GM23338 (cell line): ENCODE measurements around the gene CDH12. TPM values are rescaled to one million over a fixed set of nuclear protein-coding genes. Genes with fewer than 3 reads are reported as not detected.

Experiments
- ATAC-seq: fragments of 200-7000 bp; cut with Tn5 transposase; 3 replicates; pipeline ENCODE4 v1.9.1; 2020
- DNase-seq: peaks from one replicate; pipeline ENCODE4 v3.0.0-alpha.2; 2015; ENCODE audit warnings: low spot score
- H2AFZ ChIP-seq: fragments of 200-600 bp; sonication (generic); 2 replicates; pipeline ENCODE4 v1.8.0; 2016; ENCODE audit warnings: antibody characterized with exemption, mild to moderate bottlenecking, moderate library complexity
- H3F3A ChIP-seq: fragments of 200-600 bp; sonication (generic); replicated peaks from 2 replicates; pipeline ENCODE4 v1.8.0; 2017; ENCODE audit warnings: antibody characterized with exemption, mixed run types, low read depth
- H3K27ac ChIP-seq: fragments of 200-600 bp; sonication (generic); 2 replicates; pipeline ENCODE4 v1.6.1; 2016; ENCODE audit warnings: low read depth
- H3K27me3 ChIP-seq: fragments of 200-600 bp; sonication (generic); 2 replicates; pipeline ENCODE4 v1.8.0; 2016; ENCODE audit warnings: mild to moderate bottlenecking, mixed run types, moderate library complexity; ENCODE audit not compliant: insufficient read depth
- H3K36me3 ChIP-seq: fragments of 200-600 bp; sonication (generic); 2 replicates; pipeline ENCODE4 v1.8.0; 2016; ENCODE audit warnings: mild to moderate bottlenecking; ENCODE audit not compliant: insufficient read depth
- H3K4me1 ChIP-seq: fragments of 200-600 bp; sonication (generic); 2 replicates; pipeline ENCODE4 v1.8.0; 2016; ENCODE audit warnings: mild to moderate bottlenecking, moderate library complexity; ENCODE audit not compliant: insufficient read depth
- H3K4me2 ChIP-seq: fragments of 200-600 bp; sonication (generic); 2 replicates; pipeline ENCODE4 v1.7.1; 2017; ENCODE audit warnings: mixed run types
- H3K4me3 ChIP-seq: fragments of 200-600 bp; sonication (generic); 2 replicates; pipeline ENCODE4 v1.6.1; 2016; ENCODE audit warnings: mixed run types
- H3K79me2 ChIP-seq: fragments of 200-600 bp; sonication (generic); replicated peaks from 2 replicates; pipeline ENCODE4 v1.8.0; 2017; ENCODE audit warnings: mild to moderate bottlenecking; ENCODE audit not compliant: insufficient read depth
- H3K9me2 ChIP-seq: fragments of 200-600 bp; sonication (generic); 2 replicates; pipeline ENCODE4 v1.8.0; 2017; ENCODE audit not compliant: insufficient read depth
- H4K20me1 ChIP-seq: fragments of 200-600 bp; sonication (generic); replicated peaks from 2 replicates; pipeline ENCODE4 v1.8.0; 2017; ENCODE audit warnings: mild to moderate bottlenecking; ENCODE audit not compliant: insufficient read depth
- H3K27ac Mint-ChIP-seq: 2 replicates; pipeline ENCODE4 v1.8.0; 2020; ENCODE audit warnings: inconsistent platforms, mild to moderate bottlenecking, moderate library complexity, mixed read lengths
- H3K27me3 Mint-ChIP-seq: 3 replicates; pipeline ENCODE4 v1.8.0; 2022; ENCODE audit warnings: low read depth, mild to moderate bottlenecking, moderate library complexity, mixed read lengths, inconsistent platforms; ENCODE audit not compliant: insufficient read depth, poor library complexity
- H3K36me3 Mint-ChIP-seq: 3 replicates; pipeline ENCODE4 v1.8.0; 2021; ENCODE audit warnings: low read depth, mild to moderate bottlenecking, inconsistent platforms, moderate library complexity, mixed read lengths
- H3K4me1 Mint-ChIP-seq: 3 replicates; pipeline ENCODE4 v1.8.0; 2020; ENCODE audit warnings: mild to moderate bottlenecking, inconsistent platforms, mixed read lengths
- H3K4me3 Mint-ChIP-seq: 3 replicates; pipeline ENCODE4 v1.8.0; 2021; ENCODE audit warnings: moderate library complexity, mild to moderate bottlenecking, inconsistent platforms, mixed read lengths
- H3K9me3 Mint-ChIP-seq: 3 replicates; pipeline ENCODE4 v1.8.0; 2020; ENCODE audit warnings: moderate library complexity, mild to moderate bottlenecking, inconsistent platforms, mixed read lengths
- ETS1 ChIP-seq: IDR thresholded peaks from 2 replicates; pipeline ENCODE4 v1.6.1; 2016; ENCODE audit warnings: antibody characterized with exemption
- EZH2 ChIP-seq: fragments of 200-600 bp; sonication (generic); IDR thresholded peaks from one replicate; pipeline ENCODE4 v1.8.0; 2017; ENCODE audit warnings: antibody characterized with exemption, mild to moderate bottlenecking, low read depth; ENCODE audit not compliant: unreplicated experiment
- EZH2phosphoT487 ChIP-seq: fragments of 200-600 bp; sonication (generic); IDR thresholded peaks from one replicate; pipeline ENCODE4 v1.8.1; 2018; ENCODE audit warnings: antibody characterized with exemption; ENCODE audit not compliant: unreplicated experiment
- JUNB ChIP-seq: IDR thresholded peaks from one replicate; pipeline ENCODE4 v1.6.1; 2016; ENCODE audit warnings: antibody characterized with exemption; ENCODE audit not compliant: unreplicated experiment
- STAT1 ChIP-seq: IDR thresholded peaks from one replicate; pipeline ENCODE4 v1.6.1; 2016; ENCODE audit warnings: antibody characterized with exemption; ENCODE audit not compliant: unreplicated experiment
- ZNF331 ChIP-seq: fragments of 250-450 bp; sonication (Bioruptor Pico); IDR thresholded peaks from 2 replicates; pipeline ENCODE4 v1.5.0; 2020; ENCODE audit warnings: low read depth, mild to moderate bottlenecking, moderate library complexity
- ZNF462 ChIP-seq: fragments of 250-450 bp; sonication (Bioruptor Pico); IDR thresholded peaks from 2 replicates; pipeline ENCODE4 v1.5.0; 2020; ENCODE audit warnings: mild to moderate bottlenecking, moderate library complexity
- polyA plus RNA-seq: library from polyadenylated mRNA; unstranded; fragments of >200 nt; fragmentation: Nextera tagmentation; extraction: Ambion mirVana; gene quantifications from 2 replicates; pipeline ENCODE4 v1.2.1, GENCODE V29; 2016
- total RNA-seq: library from RNA; depleted of rRNA; stranded (reverse); fragments of >200 nt; shearing (Covaris generic); gene quantifications from 2 replicates; pipeline ENCODE4 v1.2.3, GENCODE V29; 2014

Gene CDH12
- total and polyA plus RNA-seq, 2 experiments from 2014 or later = not detected

- no peak for TF ChIP-seq ZNF462
Measured at GRCh38 chr5:21773456-21773855, 1079.7 kb downstream of the CDH12 start (continued).

GRCh38 chr5:21765406-21765805 is 1087.7 kb downstream of the CDH12 start:
- Mint-ChIP-seq H3K4me1 (no peaks in the 10 kb centered on the region), H3K27me3 (no peaks in the 10 kb centered on the region), H3K4me3 (no peak overlapping the region), H3K27ac (no peak overlapping the region), H3K36me3 (no peaks in the 10 kb centered on the region), H3K9me3 (no peaks in the 10 kb centered on the region)
- TF ChIP-seq STAT1 = no peak
- no peak for TF ChIP-seq ZNF331 (CRISPR knock-in tag)
- no peak for TF ChIP-seq JUNB
- no peak for TF ChIP-seq EZH2
- TF ChIP-seq ETS1 = no peak
- TF ChIP-seq EZH2phosphoT487 = no peak
- no peak overlapping the region for H3K4me3 ChIP-seq
- H3K36me3 ChIP-seq = no peaks in the 10 kb centered on the region
- H3K4me2 ChIP-seq = no peak overlapping the region
- no peaks in the 10 kb centered on the region for H3F3A ChIP-seq
- DNase-seq = no peak
- H3K27me3 ChIP-seq = no peaks in the 10 kb centered on the region
- no peaks in the 10 kb centered on the region for H3K79me2 ChIP-seq
- no peak overlapping the region for H2AFZ ChIP-seq
- ATAC-seq = no peak
- H3K9me2 ChIP-seq = no peaks in the 10 kb centered on the region
- H3K27ac ChIP-seq = no peak overlapping the region
- no peaks in the 10 kb centered on the region for H3K4me1 ChIP-seq
- H4K20me1 ChIP-seq = no peaks in the 10 kb centered on the region
